Endothelial cell of hepatic sinusoid (primary cell): ENCODE results near the gene ZNF474.

Source experiments
- in situ Hi-C: cut with HindIII; loops from 2 replicates; pipeline ENCODE4 v1.10.0; 2017; ENCODE audit warnings: low sequenced_read_pairs

ZNF474 gene

GRCh38 chr5:122114501-122114900 lies 14.8 kb upstream of the ZNF474 start:
- in situ Hi-C loops, result no loop called here

- in situ Hi-C loops, result no loop called here
Measured at GRCh38 chr5:122118356-122118948, 10.9 kb upstream of the ZNF474 start.

- in situ Hi-C loops, result no loop called here
Measured at GRCh38 chr5:122119205-122119604, 10.1 kb upstream of the ZNF474 start.

DNA sequence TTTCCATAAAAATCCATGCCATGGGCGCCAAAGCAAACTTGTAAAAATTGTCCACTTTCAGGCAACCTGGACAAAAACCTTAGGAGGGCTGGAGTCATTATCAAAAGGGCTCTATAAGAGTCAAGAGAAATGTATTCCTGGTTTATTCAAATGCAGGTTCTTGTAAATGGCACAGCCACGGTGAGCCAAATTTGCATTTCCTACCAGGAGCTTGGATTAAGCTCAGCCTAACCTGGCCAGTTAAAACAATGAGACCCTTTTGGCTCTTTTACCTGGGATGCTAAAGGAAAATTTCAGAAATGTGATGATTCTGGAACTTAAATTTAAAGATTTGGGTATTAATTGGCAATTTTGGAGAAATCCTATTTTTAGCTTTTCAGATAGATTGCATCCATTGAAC lies 8.9 kb upstream of the ZNF474 start:
- in situ Hi-C loops, result no loop called here

DNA sequence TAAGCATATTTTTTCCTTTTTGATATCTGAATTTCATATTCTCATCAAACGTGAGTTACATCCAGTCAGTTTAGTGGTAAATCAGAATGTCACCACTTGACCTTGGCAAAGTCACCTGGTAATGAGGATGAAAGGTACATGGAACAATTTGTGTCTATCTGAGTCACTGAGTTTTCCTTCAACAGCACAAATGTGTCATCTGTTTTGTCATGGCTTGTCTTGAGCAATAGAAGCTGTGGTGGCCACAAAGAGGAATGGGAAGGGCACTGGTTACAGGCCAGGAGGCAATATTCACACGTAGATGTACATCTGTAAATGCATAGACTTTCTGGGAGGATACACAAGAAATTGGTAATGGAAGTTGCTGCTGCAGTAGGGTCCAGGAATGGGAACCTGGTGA lies 8.4 kb upstream of the ZNF474 start:
- in situ Hi-C loops, result no loop called here

GRCh38 chr5:122121479-122122465 lies 7.6 kb upstream of the ZNF474 start:
- in situ Hi-C loops, result no loop called here

GRCh38 chr5:122124766-122125165 lies 4.6 kb upstream of the ZNF474 start:
- in situ Hi-C loops, result no loop called here

DNA sequence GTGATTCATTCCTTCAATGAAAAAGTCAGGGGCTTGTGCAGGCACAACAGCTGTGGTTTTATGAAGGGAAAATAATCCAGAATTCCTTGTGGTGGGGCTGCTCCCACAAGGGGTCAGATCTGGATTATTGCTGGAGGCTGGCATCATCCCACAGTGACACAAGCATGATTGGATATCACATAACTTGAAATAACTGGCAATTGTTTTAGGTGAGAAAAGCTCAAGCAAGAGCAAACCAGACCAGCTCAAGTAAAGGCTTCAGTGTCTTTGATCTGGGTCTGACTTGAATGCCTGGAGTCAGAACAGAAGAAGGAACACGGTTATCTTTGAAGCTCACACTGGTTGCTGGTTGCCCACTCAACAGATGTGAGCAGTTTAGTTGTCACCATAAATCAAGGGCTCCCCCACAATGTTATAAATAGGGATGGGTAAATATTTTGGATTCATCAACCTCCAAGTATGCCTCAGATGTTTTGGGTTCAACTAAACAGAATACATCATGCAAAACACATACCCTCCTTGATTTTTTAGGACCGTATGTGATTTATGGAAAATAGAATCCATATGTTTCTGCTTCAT lies 3.1 kb upstream of the ZNF474 start:
- in situ Hi-C loops, result no loop called here

DNA sequence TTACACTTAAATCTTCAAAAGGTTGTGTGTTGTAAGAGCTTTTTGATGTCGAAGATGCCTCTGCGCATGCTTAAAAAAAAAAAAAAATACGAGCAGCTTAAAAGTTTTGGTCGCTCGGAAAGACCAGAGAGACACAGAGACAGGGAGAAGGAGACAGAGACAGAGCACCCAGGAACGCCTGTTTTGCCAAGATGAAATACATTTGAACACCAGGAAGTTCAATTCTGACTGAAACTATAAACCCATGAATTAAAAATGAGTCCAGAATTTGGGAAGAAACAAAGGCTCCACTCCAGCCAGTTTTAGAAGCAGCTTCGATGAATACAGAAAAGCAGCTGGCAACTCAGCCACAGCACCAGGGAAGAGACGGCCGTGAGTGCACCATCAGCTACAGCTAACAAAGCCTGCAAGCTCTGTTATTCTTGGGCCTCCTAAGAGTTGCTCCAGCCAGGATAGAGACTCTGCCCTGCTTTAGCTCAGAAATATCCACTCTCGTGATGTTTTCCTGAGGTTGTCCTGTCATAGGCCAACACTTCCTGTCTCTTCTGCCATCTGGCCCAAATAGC lies 2.5 kb upstream of the ZNF474 start:
- in situ Hi-C loops, result no loop called here

- in situ Hi-C loops, result no loop called here
Measured at GRCh38 chr5:122130152-122130551, 806 bp downstream of the ZNF474 start.

GRCh38 chr5:122137702-122138101 lies 8.4 kb downstream of the ZNF474 start:
- in situ Hi-C loops, result no loop called here

- in situ Hi-C loops, result no loop called here
Measured at GRCh38 chr5:122138356-122138755, 9.0 kb downstream of the ZNF474 start.

DNA sequence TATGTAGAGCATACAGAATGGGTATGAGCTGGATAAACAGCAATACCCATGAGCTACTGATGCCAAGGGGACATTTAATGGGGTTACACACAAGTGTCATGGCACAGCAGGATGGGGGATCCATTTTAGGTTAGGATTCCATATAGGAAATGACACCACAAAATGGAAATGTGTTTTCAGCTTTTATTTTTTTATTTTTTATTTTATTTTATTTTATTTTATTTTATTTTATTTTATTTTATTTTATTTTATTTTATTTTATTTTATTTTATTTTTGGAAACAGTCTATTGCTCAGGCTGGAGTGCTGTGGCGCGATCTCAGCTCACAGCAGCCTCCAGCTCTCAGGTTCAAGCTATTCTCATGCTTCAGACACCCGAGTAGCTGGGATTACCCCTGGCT lies 11.6 kb downstream of the ZNF474 start:
- in situ Hi-C loops, result no loop called here

- in situ Hi-C loops, result no loop called here
Measured at GRCh38 chr5:122141751-122142150, 12.4 kb downstream of the ZNF474 start.

DNA sequence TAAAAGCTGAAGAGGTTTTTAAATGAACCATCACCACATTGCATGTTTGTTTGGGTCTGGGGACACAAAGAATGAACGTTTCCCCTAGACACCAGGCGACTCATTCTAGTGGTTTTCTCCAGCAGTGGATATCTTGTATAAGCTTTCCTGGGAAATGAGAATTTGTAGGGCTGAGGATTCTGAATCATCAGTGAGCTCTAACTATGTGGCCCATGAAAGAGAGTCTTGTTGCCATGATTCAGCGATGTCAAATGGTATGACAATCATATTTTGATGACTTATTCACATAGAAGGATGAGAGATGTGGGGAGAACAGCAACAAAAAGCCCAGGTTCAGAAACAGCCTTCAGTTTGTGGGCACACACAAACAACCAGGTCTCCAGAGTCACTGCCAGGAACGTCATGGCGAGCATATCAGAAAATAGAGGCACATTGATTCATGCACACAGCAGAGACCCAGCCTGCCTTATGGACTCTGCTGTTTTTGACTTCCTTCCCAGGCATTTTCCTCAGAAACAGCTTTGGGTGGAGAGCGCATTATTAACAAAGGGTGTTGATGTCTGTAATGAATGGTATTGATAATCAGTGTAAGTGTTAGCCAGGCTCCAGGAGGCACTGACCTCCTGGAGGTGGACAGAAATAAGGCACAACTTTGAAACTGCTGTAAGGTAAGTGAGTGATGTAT lies 13.3 kb downstream of the ZNF474 start:
- in situ Hi-C loops, result no loop called here

DNA sequence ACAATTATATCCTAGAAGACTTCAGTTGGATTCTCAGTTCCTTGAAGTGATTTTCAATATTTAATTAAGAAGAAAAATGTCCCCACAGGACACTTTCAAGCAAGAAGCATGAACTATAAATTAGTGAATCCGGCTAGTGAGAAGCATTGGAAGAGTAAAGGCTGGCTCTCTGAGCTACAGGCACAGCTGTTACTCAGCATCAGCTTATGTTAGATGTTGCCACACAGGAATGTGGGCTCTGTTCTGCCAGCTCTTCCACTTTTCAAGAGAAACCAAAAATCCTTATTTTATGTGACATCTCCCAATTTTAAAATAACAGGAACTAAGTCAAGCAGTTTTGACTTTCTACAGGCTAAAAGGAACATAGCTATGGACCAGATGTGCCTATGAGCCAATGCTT lies 14.9 kb downstream of the ZNF474 start:
- in situ Hi-C loops, result no loop called here

- in situ Hi-C loops, result no loop called here
Measured at GRCh38 chr5:122145906-122146305, 16.6 kb downstream of the ZNF474 start.

GRCh38 chr5:122149321-122150090 lies 20.2 kb downstream of the ZNF474 start:
- in situ Hi-C loops, result no loop called here

DNA sequence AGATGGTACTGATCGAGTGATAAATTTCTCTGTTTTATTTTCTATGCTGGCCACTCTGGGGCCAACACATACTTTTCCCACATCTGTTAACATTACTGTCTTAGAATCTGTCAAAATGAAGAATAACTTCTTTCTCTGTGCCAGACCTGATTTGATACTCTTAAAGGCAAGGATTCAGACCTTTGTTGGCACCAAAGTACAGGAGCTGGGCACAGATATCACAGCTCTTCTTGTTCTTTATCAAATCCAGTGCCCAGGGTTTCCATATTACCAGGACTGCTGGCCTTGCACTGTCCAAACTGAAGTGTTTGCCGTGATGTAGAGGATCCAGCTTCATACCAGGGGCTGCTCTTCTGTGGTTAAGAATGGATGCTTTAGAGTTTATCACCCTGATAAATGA lies 20.9 kb downstream of the ZNF474 start:
- in situ Hi-C loops, result no loop called here

- in situ Hi-C loops, result no loop called here
Measured at GRCh38 chr5:122151640-122152039, 22.3 kb downstream of the ZNF474 start.
